GM18511 (cell line): ENCODE measurements around the gene OR2B2.

Source experiments
- ATAC-seq: cut with Tn5 transposase; IDR thresholded peaks from one replicate; pipeline ENCODE4 v1.9.1; 2021; ENCODE audit warnings: mild to moderate bottlenecking, moderate library complexity; ENCODE audit not compliant: unreplicated experiment

Gene OR2B2

DNA sequence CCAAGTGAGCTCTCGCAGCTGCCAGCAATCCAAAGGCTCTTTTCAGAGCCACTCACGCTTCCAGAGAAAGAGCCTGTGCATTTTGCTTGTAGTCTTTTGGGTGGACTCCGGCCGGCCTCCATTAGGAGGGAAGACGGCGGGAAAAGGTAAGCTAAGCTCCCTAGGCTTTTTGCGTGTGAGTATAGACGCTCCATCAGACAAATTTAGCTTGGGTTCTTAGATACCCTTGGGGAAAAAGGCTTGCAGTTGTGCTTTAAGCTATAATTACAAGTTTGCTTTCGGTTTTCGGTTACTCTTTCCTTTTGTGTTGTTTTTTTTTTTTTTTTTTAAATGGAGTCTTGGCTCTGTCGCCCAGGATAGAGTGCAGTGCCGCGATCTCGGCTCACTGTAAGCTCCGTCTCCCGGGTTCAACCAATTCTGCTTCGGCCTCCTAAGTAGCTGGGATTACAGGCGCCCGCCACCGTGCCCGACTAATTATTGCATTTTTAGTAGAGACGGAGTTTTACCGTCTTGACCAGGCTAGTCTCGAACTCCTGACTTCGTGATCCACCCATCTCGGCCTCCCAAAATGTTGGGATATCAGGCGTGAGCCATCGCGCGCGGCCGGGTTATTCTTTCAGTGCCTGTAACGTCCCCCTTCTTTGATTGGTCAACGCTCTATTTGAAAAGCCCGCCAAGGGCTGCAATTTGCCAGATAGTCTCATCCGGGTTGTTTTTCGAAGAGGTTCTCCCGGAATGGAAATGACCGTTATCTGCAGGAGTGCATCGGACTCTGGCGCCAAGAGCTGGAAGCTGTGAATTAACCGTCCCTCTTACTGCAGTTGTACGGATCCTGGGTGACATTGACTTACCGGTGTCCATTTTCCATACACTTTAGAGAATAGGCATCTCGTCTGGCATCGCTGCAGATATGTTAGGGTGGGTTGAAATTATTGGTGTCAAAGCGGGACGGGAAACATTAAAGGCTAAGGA, 18.1 kb downstream of the OR2B2 start:
- ATAC-seq, result no peak

DNA sequence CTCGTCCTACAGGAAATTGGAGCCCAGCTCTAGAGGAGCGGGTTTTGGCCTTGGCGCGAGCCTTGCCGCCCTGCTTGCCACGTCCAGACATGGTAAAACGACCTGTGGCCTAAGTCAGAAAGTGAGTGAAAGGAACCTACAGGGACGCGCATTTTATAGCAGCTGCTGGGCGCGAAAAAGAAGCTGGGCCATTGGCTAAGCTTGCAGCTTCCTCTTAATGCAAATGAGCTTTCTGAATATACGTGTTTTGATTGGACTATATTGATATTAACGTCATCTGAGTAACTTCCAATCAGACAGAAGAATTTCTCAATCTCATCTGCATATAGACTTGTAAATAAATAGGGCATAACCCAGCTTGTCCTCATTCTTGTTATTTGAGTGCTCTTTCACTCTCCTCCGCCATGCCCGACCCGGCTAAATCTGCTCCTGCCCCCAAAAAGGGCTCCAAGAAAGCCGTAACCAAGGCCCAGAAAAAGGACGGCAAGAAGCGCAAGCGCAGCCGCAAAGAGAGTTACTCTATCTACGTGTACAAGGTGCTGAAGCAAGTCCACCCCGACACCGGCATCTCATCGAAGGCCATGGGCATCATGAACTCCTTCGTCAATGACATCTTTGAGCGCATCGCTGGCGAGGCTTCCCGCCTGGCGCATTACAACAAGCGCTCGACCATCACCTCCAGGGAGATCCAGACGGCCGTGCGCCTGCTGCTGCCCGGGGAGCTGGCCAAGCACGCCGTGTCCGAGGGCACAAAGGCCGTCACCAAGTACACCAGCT, 18.9 kb downstream of the OR2B2 start:
- peak; percentile 55 for ATAC-seq

DNA sequence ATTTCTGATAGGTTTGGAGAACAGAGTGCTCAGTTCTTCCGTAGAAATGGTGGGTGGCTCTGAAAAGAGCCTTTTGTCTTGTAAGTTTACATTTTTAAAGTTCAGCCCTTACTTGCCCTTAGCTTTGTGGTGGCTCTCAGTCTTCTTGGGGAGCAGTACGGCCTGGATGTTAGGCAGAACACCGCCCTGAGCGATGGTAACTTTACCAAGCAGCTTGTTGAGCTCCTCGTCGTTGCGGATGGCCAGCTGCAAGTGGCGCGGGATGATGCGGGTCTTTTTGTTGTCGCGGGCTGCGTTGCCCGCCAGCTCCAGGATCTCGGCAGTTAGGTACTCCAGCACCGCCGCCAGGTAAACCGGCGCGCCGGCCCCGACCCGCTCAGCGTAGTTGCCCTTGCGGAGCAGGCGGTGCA, 19.5 kb downstream of the OR2B2 start:
- ATAC-seq, result no peak

DNA sequence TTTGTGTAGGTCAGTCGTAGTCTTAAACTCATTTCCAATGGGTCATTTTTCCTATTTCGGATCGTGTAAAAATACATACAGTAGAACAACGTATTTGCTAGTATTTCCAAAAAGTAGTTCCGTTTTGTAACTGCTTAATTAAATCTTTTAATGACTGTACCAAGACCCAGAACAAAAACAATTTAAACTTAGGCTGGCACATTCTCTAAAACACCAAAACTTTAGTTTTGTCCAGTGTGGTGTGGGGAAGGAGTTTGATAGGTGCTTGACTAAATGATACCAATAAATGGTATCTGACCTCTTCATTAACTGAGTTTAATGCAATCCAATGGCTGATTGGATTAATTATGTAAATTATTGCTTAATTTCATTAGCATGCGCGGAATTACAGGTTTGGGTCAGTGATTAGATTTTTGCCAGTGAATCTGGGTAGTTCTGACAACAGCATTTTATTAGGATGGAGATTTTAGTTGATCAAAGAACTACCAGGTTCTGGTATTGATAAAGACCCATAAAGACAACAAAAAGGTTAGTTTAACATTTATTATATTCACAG, 20.8 kb downstream of the OR2B2 start:
- no peak for ATAC-seq

DNA sequence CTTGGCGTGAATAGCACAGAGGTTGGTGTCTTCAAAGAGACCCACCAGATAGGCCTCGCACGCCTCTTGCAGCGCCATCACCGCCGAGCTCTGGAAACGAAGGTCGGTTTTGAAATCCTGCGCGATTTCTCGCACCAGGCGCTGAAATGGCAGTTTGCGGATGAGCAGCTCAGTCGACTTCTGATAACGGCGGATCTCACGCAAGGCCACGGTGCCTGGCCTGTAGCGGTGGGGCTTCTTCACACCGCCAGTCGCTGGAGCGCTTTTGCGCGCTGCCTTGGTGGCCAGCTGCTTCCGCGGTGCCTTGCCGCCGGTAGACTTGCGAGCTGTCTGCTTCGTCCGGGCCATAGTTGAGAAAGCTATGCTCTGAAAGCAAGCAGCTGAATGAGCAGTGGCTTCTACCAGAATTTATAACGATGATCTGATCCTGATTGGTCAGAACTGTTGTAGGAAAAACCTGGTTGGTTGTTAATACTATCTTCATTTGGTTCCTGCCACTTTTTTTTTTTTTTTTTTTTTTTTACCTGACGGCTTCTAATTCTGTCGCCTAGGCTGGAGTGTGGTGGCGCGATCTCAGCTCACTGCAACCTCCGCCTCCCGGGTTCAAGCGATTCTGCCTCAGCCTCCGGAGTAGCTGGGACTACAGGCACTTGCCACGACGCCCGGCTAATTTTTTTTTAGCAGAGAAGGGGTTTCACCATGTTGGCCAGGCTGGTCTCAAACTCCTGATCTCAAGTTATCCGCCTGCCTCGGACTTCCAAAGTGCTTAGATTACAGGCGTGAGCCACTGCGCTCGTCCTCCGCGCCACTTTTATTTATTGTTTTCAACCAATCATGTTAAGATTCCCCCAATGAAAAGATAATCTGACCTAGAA, 21.5 kb downstream of the OR2B2 start:
- ATAC-seq, result peak; percentile 49

DNA sequence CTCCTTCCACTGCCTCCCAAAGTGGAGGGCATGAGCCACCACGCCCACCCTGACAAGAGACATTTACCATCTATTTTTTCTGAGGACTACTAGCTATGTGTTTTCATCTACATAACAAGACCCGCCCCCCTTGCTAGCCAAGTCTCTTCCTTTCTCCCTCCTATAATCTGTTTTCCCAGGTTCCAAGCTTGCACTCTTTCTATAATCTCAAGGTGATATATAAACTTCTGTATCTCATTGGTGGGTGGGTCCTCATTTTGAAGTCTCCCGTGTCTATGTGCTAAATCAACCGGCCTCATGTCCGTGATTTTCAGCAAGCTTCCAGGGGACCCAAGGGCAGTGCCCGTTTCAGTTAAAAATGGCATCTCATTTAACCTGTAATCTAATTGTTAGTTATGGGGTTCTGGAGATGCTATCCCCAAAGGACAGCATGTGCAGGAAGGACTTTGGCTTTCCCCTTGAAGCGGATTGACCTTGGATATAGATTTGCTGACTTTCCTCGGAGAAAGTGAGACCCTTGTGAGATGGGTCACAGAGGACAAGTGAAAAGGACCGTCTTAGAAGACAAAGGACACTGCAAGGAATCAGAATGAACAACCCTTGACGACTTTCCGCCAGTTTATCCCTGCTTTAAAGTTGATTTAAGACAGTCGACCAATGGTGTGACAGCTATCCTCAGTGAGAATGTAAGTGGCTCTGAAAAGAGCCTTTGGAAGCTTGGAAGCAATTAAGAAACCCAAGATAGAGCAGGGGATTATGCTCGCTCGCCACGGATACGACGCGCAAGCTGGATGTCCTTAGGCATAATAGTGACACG, 22.4 kb downstream of the OR2B2 start:
- ATAC-seq, result no peak

DNA sequence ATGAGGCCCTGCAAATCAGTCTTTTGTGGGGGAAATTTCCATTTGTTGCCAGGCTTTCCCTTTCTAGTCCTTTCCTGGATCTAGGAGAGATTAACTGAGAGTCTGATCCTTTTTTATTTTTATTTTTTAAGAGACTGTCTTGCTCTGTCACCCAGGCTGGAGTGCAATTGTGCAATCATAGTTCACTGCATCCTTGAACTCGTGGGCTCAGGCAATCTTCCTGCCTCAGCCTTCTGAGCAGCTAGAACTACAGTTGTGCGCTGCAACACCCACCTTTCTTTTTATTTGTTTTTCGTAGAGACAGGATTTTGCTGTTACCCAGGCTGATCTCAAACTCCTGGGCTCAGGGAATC, 22.9 kb downstream of the OR2B2 start:
- ATAC-seq, result no peak

DNA sequence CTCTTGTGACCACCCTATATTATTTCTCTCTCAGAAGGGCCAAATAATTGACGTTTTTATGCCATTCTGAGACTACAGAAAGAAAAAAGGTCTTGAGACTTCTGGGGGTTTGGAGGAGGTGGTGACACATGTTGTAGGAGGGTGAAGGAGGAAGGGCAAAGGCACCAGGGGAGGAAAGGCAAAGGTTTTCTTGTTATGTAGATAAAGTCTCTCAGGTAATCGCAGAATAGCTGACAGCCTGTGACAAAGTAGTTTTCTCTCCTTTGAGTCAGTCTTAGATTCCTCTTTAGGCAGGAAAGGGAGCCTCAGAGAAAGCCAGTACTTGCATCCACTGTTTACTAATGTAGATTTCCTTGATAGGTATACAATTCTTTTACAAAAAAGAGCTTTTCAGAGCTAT, 23.6 kb downstream of the OR2B2 start:
- no peak for ATAC-seq

DNA sequence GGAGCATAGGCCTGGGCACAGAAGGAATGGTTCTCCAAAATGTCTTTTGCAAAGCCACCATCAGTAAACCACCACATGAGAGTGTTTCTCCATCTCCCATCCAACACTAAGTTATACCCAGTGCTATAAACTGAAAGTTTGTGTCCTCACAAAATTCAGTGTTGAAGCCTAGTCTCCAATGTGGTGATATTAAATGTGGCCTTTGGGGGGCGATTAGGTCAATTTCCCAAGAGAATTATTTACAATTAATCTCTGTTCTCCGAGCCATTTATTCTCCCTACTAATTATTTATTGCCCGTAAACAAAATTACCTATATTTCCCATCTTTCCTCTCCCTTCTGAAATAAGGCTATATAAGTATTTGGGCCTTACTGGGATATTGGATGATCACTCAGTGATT, 26.1 kb downstream of the OR2B2 start:
- no peak for ATAC-seq

DNA sequence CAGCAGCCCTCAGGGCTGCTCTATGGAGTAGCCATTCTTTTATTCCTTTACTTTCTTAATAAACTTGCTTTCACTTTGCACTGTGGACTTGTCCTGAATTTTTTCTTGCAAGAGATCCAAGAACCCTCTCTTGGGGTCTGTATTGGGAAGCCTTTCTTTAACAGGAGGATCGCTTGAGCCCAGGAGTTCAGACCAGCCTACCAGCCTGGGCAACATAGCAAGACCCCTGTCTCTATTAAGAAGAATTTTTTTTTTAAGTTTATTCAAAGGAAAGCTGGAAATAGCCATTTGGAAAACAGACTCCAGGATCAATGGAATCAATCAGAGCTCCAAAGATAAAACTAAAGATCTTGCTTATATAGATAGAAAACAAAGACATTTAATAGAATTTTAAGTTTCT, 29.1 kb downstream of the OR2B2 start:
- ATAC-seq, result no peak

DNA sequence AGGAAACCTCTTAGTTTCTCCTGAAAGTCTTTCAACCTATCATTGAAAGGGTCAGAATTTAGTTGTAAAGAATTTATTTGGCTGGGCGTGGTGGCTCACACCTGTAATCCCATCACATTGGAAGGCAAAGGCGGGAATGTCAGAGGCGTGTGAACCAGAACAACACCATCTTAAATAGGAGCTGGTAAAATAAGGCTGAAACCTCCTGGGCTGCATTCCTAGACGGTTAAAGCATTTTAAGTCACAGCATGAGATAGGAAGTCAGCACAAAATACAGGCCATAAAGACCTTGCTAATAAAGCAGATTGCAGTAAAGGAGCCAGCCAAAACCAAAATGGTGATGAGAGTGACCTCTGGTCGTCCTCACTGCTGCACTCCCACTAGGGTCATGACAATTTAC, 29.6 kb downstream of the OR2B2 start:
- ATAC-seq, result no peak

DNA sequence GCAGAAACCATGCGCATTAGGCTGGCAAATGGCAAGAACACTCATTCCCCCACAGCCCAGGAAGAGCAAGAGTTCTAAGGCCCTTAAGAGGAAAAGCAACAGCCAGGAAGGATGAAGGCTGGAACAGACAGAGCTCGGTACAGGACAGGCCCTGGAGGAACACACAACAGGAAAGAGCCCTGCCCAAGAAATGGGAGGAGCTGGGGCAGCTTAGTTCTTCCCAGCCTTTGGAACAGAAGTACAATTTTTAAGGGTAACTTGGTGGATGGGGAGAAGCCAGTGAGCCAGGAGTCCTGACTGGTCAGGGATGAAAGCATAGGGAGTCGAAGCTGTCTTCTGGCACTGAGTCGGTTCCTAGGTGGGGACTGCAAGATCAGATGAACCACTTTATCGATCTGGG, 32.4 kb downstream of the OR2B2 start:
- ATAC-seq, result no peak

DNA sequence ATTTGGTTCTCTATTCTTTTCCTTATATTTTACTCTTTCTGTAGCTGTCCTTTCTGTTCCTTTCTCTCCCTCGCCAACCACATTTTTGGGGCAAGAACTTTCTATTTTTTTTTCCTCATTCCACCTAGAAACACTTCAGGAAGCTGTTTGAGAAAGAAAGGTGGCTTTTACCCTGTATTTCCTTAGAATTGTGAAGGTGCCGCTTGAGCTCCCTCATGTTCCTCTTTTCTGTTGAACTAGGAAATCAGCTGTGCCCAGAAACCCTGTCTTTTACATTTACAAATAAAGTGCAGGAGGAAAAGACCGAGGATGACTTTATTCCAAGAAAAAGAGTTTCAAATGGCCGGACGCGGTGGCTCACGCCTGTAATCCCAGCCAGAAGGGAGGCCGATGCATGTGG, 38.2 kb downstream of the OR2B2 start:
- no peak for ATAC-seq

DNA sequence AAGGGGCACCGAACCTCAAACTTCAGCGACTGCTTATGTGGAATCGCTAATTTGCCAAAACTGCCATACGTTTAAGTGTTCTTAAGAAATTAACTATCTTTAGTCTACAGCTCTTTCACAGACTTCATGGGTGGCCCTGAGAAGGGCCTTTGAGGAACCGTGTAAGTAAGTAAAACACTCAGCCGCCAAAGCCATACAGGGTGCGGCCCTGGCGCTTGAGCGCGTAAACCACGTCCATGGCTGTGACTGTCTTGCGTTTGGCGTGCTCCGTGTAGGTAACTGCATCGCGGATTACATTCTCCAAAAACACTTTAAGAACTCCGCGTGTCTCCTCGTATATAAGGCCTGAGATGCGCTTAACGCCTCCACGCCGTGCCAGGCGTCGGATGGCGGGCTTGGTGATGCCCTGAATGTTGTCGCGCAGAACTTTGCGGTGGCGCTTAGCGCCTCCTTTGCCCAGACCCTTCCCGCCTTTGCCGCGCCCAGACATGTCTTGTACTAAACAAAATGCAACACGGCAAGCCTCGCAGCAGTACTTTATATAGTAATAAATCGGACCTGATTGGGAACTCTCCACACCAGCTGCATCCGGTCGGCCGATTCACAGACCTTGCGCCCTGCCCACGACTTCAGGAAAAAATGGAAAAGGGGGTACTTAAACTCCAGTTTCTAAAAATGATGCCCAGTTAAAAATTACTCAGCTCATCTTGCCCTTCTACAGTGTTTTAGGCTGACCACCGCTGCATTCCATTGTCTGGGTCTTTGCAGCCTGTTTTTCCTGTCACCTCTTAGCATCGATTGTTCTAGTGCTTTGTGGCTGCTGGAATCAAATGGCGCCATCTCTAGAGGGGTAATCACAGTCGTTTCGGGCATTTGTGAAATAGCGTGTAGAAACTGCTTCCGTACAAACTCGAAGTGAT, 38.9 kb downstream of the OR2B2 start:
- ATAC-seq, result peak; percentile 39

DNA sequence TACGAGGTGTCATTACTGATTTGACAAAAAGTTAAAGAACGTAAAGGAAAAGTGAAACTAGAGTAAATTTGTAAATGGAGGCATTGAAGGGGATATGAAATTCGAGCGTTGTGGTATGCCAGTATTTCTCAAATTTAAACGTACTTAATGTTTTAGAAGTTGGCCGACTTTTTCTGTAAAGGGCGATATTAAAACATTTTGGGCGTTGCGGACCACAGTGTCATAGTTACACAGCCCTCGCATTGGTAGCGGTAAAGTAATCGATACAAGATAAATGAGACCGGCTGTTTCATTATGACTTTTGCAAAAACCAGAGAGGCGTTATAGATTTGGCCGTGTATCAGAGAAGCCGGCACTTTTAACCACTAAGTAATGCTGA, 39.6 kb downstream of the OR2B2 start:
- peak; percentile 29 for ATAC-seq

DNA sequence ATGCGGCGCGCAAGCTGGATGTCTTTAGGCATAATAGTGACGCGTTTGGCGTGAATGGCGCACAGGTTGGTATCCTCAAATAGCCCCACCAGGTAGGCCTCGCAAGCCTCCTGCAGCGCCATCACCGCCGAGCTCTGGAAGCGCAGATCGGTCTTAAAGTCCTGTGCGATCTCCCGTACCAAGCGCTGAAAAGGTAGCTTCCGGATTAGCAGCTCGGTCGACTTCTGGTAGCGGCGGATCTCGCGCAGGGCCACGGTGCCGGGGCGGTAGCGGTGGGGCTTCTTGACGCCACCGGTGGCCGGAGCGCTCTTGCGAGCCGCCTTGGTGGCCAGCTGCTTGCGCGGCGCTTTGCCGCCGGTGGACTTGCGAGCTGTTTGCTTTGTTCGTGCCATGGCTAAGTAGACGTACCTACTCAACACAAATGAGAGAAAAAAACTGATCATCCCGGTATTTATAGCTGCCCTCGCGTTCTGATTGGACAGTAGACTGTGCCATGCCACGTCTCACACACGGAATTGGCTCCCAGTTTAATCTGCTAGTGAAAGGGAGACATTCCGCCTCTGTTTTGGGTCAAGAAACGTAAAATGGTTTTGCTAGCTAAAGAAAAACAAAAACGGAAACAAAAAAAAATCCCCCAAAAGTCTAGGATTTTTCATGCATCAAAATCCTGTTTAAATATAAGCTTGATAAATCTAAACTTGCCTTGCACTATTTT, 40.1 kb downstream of the OR2B2 start:
- peak; percentile 57 for ATAC-seq

DNA sequence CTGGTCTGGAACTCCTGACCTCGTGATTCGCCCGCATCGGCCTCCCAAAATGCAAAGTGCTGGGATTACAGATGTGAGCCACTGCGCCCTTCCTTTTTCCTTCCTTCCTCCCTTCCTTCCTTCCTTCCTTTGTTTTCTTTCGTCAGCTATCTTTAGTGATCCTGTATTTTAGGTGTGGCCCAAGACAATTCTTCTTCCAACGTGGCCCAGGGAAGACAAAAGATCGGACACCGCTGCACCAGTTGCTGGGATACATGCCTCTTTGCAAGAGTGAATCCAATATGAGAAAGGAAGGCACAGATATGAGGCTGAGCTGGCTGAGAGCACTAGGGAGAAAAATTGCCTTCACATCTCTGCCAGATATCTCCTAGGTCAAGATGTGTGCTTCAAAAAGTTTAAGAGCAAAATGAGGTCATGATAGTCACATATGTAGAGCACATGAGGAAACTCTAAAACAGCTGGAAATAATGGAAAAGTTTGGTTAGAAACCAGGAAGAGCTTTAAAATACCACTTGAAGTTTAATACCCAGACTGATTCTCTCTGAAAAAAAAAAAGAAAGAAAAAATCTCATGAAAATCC, 41.8 kb downstream of the OR2B2 start:
- no peak for ATAC-seq

DNA sequence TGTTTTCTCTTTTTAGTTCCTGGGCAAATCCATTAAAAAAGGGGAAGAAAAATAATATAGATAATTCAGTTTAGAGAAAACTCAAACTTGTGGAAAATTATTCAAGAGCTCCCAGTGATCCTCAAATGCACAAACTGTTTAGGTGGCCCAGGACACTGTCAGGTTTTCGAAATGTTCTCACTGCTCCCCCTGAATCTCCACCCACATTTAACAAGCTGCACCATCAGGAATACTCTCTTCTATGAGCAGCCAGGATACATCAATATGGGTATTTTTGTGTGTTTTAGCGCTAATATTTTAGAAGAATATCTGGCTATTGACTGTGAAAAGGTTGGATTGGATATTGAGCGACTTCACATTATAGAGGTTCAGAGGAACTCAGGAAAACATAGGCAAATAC, 43.9 kb downstream of the OR2B2 start:
- ATAC-seq, result no peak
